WTC11 (cell line): ENCODE measurements around the gene SOCS7. TPM values are rescaled to one million over a fixed set of nuclear protein-coding genes. Genes with fewer than 3 reads are reported as not detected.

Experiments
- ATAC-seq: fragments of 200-7000 bp; cut with Tn5 transposase; 2 replicates; pipeline ENCODE4 v1.10.0; 2021; ENCODE audit warnings: mild to moderate bottlenecking, moderate library complexity
- CTCF ChIA-PET: fragments of 300-600 bp; sonication (Branson Sonifier 250); formaldehyde crosslinking; loops from one replicate; lab custom pipeline; 2021; ENCODE audit warnings: antibody characterized with exemption; lab: Charles Lee
- POLR2A ChIA-PET: fragments of 350-600 bp; sonication (Branson Sonifier 250); formaldehyde crosslinking; loops from one replicate; lab custom pipeline; 2021; ENCODE audit warnings: antibody characterized with exemption; lab: Charles Lee
- DNase-seq: peaks from one replicate; pipeline ENCODE4 v3.0.0; 2021; ENCODE audit warnings: low spot score
- H3K27ac Mint-ChIP-seq: 2 replicates; pipeline ENCODE4 v1.8.0; 2021; ENCODE audit warnings: mixed read lengths
- H3K27me3 Mint-ChIP-seq: 2 replicates; pipeline ENCODE4 v1.8.0; 2021; ENCODE audit warnings: low read depth, mild to moderate bottlenecking, moderate library complexity, mixed read lengths
- H3K36me3 Mint-ChIP-seq: 2 replicates; pipeline ENCODE4 v1.8.0; 2021; ENCODE audit warnings: mixed read lengths
- H3K4me1 Mint-ChIP-seq: 2 replicates; pipeline ENCODE4 v1.8.0; 2022; ENCODE audit warnings: mixed read lengths
- H3K4me3 Mint-ChIP-seq: 2 replicates; pipeline ENCODE4 v1.8.0; 2021; ENCODE audit warnings: mild to moderate bottlenecking, moderate library complexity, mixed read lengths
- H3K9me3 Mint-ChIP-seq: 2 replicates; pipeline ENCODE4 v1.8.0; 2021; ENCODE audit warnings: mixed read lengths
- ATF1 ChIP-seq: sonication (generic); formaldehyde crosslinking; IDR thresholded peaks from 2 replicates; pipeline ENCODE4 v1.8.1; 2023; ENCODE audit warnings: mild to moderate bottlenecking, moderate library complexity, missing genetic modification reagents
- E2F5 ChIP-seq: sonication (generic); formaldehyde crosslinking; IDR thresholded peaks from 2 replicates; pipeline ENCODE4 v1.8.1; 2022; ENCODE audit warnings: mild to moderate bottlenecking, moderate library complexity, missing genetic modification reagents
- ESRRA ChIP-seq: sonication (generic); formaldehyde crosslinking; IDR thresholded peaks from 2 replicates; pipeline ENCODE4 v1.8.1; 2022; ENCODE audit warnings: mild to moderate bottlenecking, missing genetic modification reagents, borderline replicate concordance
- ETV6 ChIP-seq: sonication (generic); formaldehyde crosslinking; IDR thresholded peaks from 2 replicates; pipeline ENCODE4 v1.8.1; 2022; ENCODE audit warnings: mild to moderate bottlenecking, missing genetic modification reagents
- FOXJ3 ChIP-seq: sonication (generic); formaldehyde crosslinking; IDR thresholded peaks from 2 replicates; pipeline ENCODE4 v1.9.0; 2021; ENCODE audit warnings: missing genetic modification reagents, mild to moderate bottlenecking, borderline replicate concordance
- FOXK1 ChIP-seq: sonication (generic); formaldehyde crosslinking; IDR thresholded peaks from 2 replicates; pipeline ENCODE4 v1.8.0; 2022; ENCODE audit warnings: mild to moderate bottlenecking, moderate library complexity, missing genetic modification reagents
- FOXP4 ChIP-seq: sonication (generic); formaldehyde crosslinking; IDR thresholded peaks from 2 replicates; pipeline ENCODE4 v1.8.0; 2022; ENCODE audit warnings: mild to moderate bottlenecking, missing genetic modification reagents
- GABPB1 ChIP-seq: sonication (generic); formaldehyde crosslinking; IDR thresholded peaks from 2 replicates; pipeline ENCODE4 v1.8.1; 2023; ENCODE audit warnings: mild to moderate bottlenecking, missing genetic modification reagents
- GRHL2 ChIP-seq: fragments of 250-450 bp; sonication (Bioruptor Pico); IDR thresholded peaks from 2 replicates; pipeline ENCODE4 v1.8.0; 2022; ENCODE audit warnings: mild to moderate bottlenecking, moderate library complexity; ENCODE audit not compliant: insufficient replicate concordance, severe bottlenecking
- HMGA2 ChIP-seq: fragments of 250-450 bp; sonication (Bioruptor Pico); IDR thresholded peaks from 2 replicates; pipeline ENCODE4 v1.4.0; 2021; ENCODE audit warnings: mild to moderate bottlenecking, moderate library complexity
- HMGXB4 ChIP-seq: sonication (generic); formaldehyde crosslinking; IDR thresholded peaks from 2 replicates; pipeline ENCODE4 v1.8.1; 2023; ENCODE audit warnings: mild to moderate bottlenecking, moderate library complexity, missing genetic modification reagents
- MAX ChIP-seq: sonication (generic); formaldehyde crosslinking; IDR thresholded peaks from 2 replicates; pipeline ENCODE4 v1.8.0; 2022; ENCODE audit warnings: mild to moderate bottlenecking, missing genetic modification reagents
- MYBL2 ChIP-seq: sonication (generic); formaldehyde crosslinking; IDR thresholded peaks from 2 replicates; pipeline ENCODE4 v1.8.1; 2023; ENCODE audit warnings: mild to moderate bottlenecking, moderate library complexity, missing genetic modification reagents
- NR2C2 ChIP-seq: sonication (generic); formaldehyde crosslinking; IDR thresholded peaks from 2 replicates; pipeline ENCODE4 v1.8.0; 2022; ENCODE audit warnings: mild to moderate bottlenecking, missing genetic modification reagents
- NR3C1 ChIP-seq: sonication (generic); formaldehyde crosslinking; conservative IDR thresholded peaks from 2 replicates; pipeline ENCODE4 v1.8.1; 2023; ENCODE audit warnings: low read depth, mild to moderate bottlenecking, missing genetic modification reagents
- SMAD4 ChIP-seq: sonication (generic); formaldehyde crosslinking; IDR thresholded peaks from 2 replicates; pipeline ENCODE4 v1.8.0; 2022; ENCODE audit warnings: mild to moderate bottlenecking, missing genetic modification reagents
- SOX15 ChIP-seq: fragments of 250-450 bp; sonication (Bioruptor Pico); IDR thresholded peaks from 2 replicates; pipeline ENCODE4 v1.9.0; 2021; ENCODE audit warnings: mild to moderate bottlenecking
- SP1 ChIP-seq: sonication (generic); formaldehyde crosslinking; conservative IDR thresholded peaks from 2 replicates; pipeline ENCODE4 v1.8.1; 2022; ENCODE audit warnings: missing genetic modification reagents
- TEAD1 ChIP-seq: sonication (generic); formaldehyde crosslinking; IDR thresholded peaks from 2 replicates; pipeline ENCODE4 v1.8.0; 2022; ENCODE audit warnings: mild to moderate bottlenecking, missing genetic modification reagents
- ZNF138 ChIP-seq: sonication (generic); formaldehyde crosslinking; conservative IDR thresholded peaks from 2 replicates; pipeline ENCODE4 v1.8.1; 2022; ENCODE audit warnings: mild to moderate bottlenecking, moderate library complexity, missing genetic modification reagents
- ZNF232 ChIP-seq: sonication (generic); formaldehyde crosslinking; IDR thresholded peaks from 2 replicates; pipeline ENCODE4 v1.8.0; 2022; ENCODE audit warnings: mild to moderate bottlenecking, missing genetic modification reagents
- ZNF263 ChIP-seq: sonication (generic); formaldehyde crosslinking; IDR thresholded peaks from 2 replicates; pipeline ENCODE4 v1.8.1; 2022; ENCODE audit warnings: low read depth, mild to moderate bottlenecking, moderate library complexity, missing genetic modification reagents
- ZNF671 ChIP-seq: fragments of 250-450 bp; sonication (Bioruptor Pico); IDR thresholded peaks from 2 replicates; pipeline ENCODE4 v1.8.0; 2021; ENCODE audit warnings: mild to moderate bottlenecking
- total RNA-seq: library from RNA; stranded (reverse); gene quantifications from 3 replicates; pipeline ENCODE4 v1.2.3, GENCODE V29; 2021
- TF ChIP-seq, protein P1 (sequence below): sonication (generic); formaldehyde crosslinking; IDR thresholded peaks from 2 replicates; pipeline ENCODE4 v1.8.0; 2022; ENCODE audit warnings: missing genetic modification reagents
- TF ChIP-seq, protein P2 (sequence below): sonication (generic); formaldehyde crosslinking; IDR thresholded peaks from 2 replicates; pipeline ENCODE4 v1.8.1; 2023; ENCODE audit warnings: mild to moderate bottlenecking, missing genetic modification reagents, borderline replicate concordance

Gene SOCS7
- total RNA-seq, 1 experiment from 2014 or later: 33.6 TPM

DNA sequence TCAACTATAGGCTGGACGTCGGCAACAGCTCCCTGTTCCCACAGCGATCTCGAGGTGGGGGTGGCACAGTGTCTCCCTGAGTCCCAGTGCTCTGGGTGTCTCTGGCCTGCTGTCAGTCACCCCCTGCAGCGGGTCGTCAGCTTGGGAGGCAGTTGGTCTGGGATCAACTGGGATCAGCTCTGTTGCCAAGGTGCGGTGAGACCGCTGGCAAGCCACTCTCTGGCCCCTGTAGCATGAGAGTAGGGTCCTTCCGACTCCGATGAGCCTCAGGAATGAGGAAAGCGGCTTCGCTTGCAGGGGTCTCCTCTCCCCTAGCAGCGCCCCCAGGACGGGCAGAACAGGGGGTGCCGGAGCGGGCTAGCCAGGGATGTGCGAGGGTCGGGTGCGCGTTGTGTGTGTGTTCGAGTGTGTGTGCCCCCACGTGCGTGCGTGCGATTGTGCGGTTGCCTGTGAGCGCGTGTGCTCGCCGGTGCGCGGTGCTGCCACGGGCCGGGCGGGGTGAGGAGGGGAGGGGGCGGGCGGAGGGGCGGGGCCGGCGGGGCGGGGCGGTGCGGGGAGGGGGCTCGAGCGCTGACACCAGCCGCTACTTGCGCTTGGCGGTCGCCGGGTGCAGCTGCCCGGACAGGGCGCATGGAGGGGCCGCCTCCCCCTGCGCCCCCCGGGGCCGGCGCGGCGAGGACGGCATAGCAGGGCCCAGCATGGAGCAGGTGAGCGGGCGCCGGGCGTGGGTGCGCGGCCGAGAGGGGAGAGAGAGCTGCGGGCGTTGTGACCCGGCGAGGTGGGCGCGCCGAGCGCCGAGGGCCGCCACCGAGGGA lies 67.3 kb downstream of the SOCS7 start:
- DNase-seq (no peak), ATAC-seq (peak; percentile 3)
- POLR2A ChIA-PET: interaction anchor here (0.6 to 5.4 kb wide), 4 partner anchors 9 to 89 kb away, joined by 3 to 26 read pairs (median 4); partner anchors contain the start of gene ARHGAP23
- H3K4me1 Mint-ChIP-seq: peaks cover 59% of the 10 kb centered on the region
- CTCF ChIA-PET: interaction anchor here (0.6 to 9.5 kb wide), 15 partner anchors 15 to 1060 kb away, joined by 3 to 222 read pairs (median 3); no protein-coding TSS in a partner anchor
- no peak overlapping the region for H3K27ac Mint-ChIP-seq
- H3K4me3 Mint-ChIP-seq: peak overlapping the region; percentile 86
- no peaks in the 10 kb centered on the region for H3K36me3 Mint-ChIP-seq
- H3K9me3 Mint-ChIP-seq: no peaks in the 10 kb centered on the region
- peaks cover 38% of the 10 kb centered on the region for H3K27me3 Mint-ChIP-seq
- TF ChIP-seq ETV6 (CRISPR knock-in tag): peak; percentile 34; the same call in 1 of the 2 replicates
- no peak for TF ChIP-seq SOX15 (CRISPR knock-in tag)
- no peak for TF ChIP-seq MYBL2 (CRISPR knock-in tag)
- TF ChIP-seq HMGA2 (CRISPR knock-in tag): no peak
- no peak for TF ChIP-seq SMAD4 (CRISPR knock-in tag)
- TF ChIP-seq ZNF263: no peak
- TF ChIP-seq FOXP4 (CRISPR knock-in tag): peak; percentile 5; the same call in 1 of the 2 replicates
- peak; percentile 54 for TF ChIP-seq SP1 (CRISPR knock-in tag)
- no peak for TF ChIP-seq HMGXB4 (CRISPR knock-in tag)
- TF ChIP-seq ZNF232 (CRISPR knock-in tag): no peak
- TF ChIP-seq NR2C2: no peak
- TF ChIP-seq ATF1 (CRISPR knock-in tag): no peak
- TF ChIP-seq NR3C1 (CRISPR knock-in tag): no peak
- TF ChIP-seq ZNF138 (CRISPR knock-in tag): 0 out of 2 replicates have a peak, but pooled peaks have one; percentile 21
- TF ChIP-seq, protein P1, sequence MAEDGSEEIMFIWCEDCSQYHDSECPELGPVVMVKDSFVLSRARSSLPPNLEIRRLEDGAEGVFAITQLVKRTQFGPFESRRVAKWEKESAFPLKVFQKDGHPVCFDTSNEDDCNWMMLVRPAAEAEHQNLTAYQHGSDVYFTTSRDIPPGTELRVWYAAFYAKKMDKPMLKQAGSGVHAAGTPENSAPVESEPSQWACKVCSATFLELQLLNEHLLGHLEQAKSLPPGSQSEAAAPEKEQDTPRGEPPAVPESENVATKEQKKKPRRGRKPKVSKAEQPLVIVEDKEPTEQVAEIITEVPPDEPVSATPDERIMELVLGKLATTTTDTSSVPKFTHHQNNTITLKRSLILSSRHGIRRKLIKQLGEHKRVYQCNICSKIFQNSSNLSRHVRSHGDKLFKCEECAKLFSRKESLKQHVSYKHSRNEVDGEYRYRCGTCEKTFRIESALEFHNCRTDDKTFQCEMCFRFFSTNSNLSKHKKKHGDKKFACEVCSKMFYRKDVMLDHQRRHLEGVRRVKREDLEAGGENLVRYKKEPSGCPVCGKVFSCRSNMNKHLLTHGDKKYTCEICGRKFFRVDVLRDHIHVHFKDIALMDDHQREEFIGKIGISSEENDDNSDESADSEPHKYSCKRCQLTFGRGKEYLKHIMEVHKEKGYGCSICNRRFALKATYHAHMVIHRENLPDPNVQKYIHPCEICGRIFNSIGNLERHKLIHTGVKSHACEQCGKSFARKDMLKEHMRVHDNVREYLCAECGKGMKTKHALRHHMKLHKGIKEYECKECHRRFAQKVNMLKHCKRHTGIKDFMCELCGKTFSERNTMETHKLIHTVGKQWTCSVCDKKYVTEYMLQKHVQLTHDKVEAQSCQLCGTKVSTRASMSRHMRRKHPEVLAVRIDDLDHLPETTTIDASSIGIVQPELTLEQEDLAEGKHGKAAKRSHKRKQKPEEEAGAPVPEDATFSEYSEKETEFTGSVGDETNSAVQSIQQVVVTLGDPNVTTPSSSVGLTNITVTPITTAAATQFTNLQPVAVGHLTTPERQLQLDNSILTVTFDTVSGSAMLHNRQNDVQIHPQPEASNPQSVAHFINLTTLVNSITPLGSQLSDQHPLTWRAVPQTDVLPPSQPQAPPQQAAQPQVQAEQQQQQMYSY: no peak
- TF ChIP-seq, protein P2, sequence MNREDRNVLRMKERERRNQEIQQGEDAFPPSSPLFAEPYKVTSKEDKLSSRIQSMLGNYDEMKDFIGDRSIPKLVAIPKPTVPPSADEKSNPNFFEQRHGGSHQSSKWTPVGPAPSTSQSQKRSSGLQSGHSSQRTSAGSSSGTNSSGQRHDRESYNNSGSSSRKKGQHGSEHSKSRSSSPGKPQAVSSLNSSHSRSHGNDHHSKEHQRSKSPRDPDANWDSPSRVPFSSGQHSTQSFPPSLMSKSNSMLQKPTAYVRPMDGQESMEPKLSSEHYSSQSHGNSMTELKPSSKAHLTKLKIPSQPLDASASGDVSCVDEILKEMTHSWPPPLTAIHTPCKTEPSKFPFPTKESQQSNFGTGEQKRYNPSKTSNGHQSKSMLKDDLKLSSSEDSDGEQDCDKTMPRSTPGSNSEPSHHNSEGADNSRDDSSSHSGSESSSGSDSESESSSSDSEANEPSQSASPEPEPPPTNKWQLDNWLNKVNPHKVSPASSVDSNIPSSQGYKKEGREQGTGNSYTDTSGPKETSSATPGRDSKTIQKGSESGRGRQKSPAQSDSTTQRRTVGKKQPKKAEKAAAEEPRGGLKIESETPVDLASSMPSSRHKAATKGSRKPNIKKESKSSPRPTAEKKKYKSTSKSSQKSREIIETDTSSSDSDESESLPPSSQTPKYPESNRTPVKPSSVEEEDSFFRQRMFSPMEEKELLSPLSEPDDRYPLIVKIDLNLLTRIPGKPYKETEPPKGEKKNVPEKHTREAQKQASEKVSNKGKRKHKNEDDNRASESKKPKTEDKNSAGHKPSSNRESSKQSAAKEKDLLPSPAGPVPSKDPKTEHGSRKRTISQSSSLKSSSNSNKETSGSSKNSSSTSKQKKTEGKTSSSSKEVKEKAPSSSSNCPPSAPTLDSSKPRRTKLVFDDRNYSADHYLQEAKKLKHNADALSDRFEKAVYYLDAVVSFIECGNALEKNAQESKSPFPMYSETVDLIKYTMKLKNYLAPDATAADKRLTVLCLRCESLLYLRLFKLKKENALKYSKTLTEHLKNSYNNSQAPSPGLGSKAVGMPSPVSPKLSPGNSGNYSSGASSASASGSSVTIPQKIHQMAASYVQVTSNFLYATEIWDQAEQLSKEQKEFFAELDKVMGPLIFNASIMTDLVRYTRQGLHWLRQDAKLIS (CRISPR knock-in tag): no peak
- no peak for TF ChIP-seq GRHL2 (CRISPR knock-in tag)
- TF ChIP-seq FOXK1: no peak
- TF ChIP-seq GABPB1 (CRISPR knock-in tag): no peak
- TF ChIP-seq FOXJ3: no peak
- no peak for TF ChIP-seq ESRRA (CRISPR knock-in tag)
- 0 out of 2 replicates have a peak, but pooled peaks have one; percentile 41 for TF ChIP-seq TEAD1 (CRISPR knock-in tag)
- TF ChIP-seq E2F5 (CRISPR knock-in tag): no peak
- no peak for TF ChIP-seq ZNF671 (CRISPR knock-in tag)
- peak; percentile 64; the same call in 1 of the 2 replicates for TF ChIP-seq MAX
